Measurements from ENCODE around the gene ADM5. TPM values are rescaled to one million over a fixed set of nuclear protein-coding genes. Genes with fewer than 3 reads are reported as not detected.

ADM5 gene
- total RNA-seq, 1 experiment from 2014 or later, result 13.5 TPM

DNA sequence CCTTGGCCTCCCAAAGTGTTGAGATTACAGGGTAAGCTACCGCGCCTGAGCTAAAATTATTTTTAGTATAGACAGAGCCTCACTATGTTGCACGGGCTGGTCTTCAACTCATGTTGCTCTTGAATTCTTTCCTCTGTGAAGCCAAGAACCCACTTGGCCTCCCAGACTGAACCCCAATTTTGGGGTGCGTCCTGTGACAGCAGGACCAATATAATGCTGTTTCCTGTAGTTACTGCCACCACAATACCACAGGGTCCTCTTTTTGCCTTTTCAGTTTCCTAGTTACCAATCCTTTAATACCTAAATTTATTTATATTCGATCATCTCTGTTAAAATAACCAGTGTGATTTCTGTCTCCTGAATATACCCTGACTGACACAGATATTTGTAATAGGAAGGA, 40.8 kb downstream of the ADM5 start:
- H3K36me3 Mint-ChIP-seq (ENCODE audit: insufficient read depth in 1 of 3, low read depth in 3 of 3), result no peaks in the 10 kb centered on the region
- no peaks in the 10 kb centered on the region for H3K9me3 ChIP-seq (ENCODE audit: control insufficient read depth, low read depth, low read length)
- WGBS (ENCODE audit: extremely low coverage, insufficient read length, low lambda C conversion rate), result 100% methylated on average over 1 of the region's 5 CpGs
- H3K27ac ChIP-seq (ENCODE audit: insufficient read length, low read depth, low read length), result no peak overlapping the region
- no peak overlapping the region for H4K5ac ChIP-seq (ENCODE audit: insufficient read length, low read depth, low read length)
- H3K14ac ChIP-seq (ENCODE audit: insufficient read depth, low read length), result no peak overlapping the region
- no peak for DNase-seq
- H3K9ac ChIP-seq (ENCODE audit: extremely low read depth, insufficient read length, low read length), result no peak overlapping the region
- no peak overlapping the region for H3K23ac ChIP-seq (ENCODE audit: insufficient read length, low read depth, low read length)
- H2BK12ac ChIP-seq (ENCODE audit: insufficient read length, low read depth, low read length), result no peak overlapping the region
- H2AK5ac ChIP-seq (ENCODE audit: insufficient read length, low read length), result no peak overlapping the region
- TF ChIP-seq, protein P1, sequence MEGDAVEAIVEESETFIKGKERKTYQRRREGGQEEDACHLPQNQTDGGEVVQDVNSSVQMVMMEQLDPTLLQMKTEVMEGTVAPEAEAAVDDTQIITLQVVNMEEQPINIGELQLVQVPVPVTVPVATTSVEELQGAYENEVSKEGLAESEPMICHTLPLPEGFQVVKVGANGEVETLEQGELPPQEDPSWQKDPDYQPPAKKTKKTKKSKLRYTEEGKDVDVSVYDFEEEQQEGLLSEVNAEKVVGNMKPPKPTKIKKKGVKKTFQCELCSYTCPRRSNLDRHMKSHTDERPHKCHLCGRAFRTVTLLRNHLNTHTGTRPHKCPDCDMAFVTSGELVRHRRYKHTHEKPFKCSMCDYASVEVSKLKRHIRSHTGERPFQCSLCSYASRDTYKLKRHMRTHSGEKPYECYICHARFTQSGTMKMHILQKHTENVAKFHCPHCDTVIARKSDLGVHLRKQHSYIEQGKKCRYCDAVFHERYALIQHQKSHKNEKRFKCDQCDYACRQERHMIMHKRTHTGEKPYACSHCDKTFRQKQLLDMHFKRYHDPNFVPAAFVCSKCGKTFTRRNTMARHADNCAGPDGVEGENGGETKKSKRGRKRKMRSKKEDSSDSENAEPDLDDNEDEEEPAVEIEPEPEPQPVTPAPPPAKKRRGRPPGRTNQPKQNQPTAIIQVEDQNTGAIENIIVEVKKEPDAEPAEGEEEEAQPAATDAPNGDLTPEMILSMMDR (conservative IDR thresholded peaks at IDR 0.05), result no peak
- H3T11ph ChIP-seq (ENCODE audit: low read length), result no peak overlapping the region
- no peak overlapping the region for H2BK20ac ChIP-seq (ENCODE audit: low read depth, low read length, poor library complexity, severe bottlenecking)
- no peak overlapping the region for H3K18ac ChIP-seq (ENCODE audit: insufficient read length, low read depth, low read length)
- no peak overlapping the region for H2BK15ac ChIP-seq (ENCODE audit: low read depth, low read length)
- no peak overlapping the region for H3K27ac Mint-ChIP-seq
- no peak overlapping the region for H3K4me3 Mint-ChIP-seq
- H3K4me1 Mint-ChIP-seq, result peaks cover 6 to 10% of the 10 kb centered on the region in 2 experiments
- H2BK120ac ChIP-seq (ENCODE audit: low read depth, low read length, poor library complexity, severe bottlenecking), result no peak overlapping the region
- no peaks in the 10 kb centered on the region for H3K27me3 ChIP-seq (ENCODE audit: insufficient read depth, low read length)
- H3K27me3 Mint-ChIP-seq (ENCODE audit: low read depth), result peaks cover 9% of the 10 kb centered on the region
- no peaks in the 10 kb centered on the region for H3K23me2 ChIP-seq (ENCODE audit: insufficient read length, low read depth, low read length, poor library complexity, severe bottlenecking)
- H3K9me3 Mint-ChIP-seq, result no peaks in the 10 kb centered on the region
- H3K79me1 ChIP-seq (ENCODE audit: insufficient read depth, low read depth, low read length, poor library complexity, severe bottlenecking), result no peaks in the 10 kb centered on the region
- H3K4me2 ChIP-seq (ENCODE audit: insufficient read depth, insufficient read length, low read length), result no peak overlapping the region
- H3K79me2 ChIP-seq (ENCODE audit: insufficient read depth, low read length), result no peaks in the 10 kb centered on the region
- no peaks in the 10 kb centered on the region; the same call in 1 of the 2 replicates for H3K4me1 ChIP-seq (ENCODE audit: insufficient read depth, low read length)
- no peak overlapping the region for H4K91ac ChIP-seq (ENCODE audit: insufficient read length, low read depth, low read length)
- no peak overlapping the region for H2BK5ac ChIP-seq (ENCODE audit: insufficient read length, low read length)
- no peak overlapping the region for H4K8ac ChIP-seq (replicated peaks; ENCODE audit: insufficient read length, low read depth, low read length)
- no peaks in the 10 kb centered on the region for H4K20me1 ChIP-seq (ENCODE audit: control insufficient read depth, insufficient read depth, insufficient read length)
- no peak overlapping the region for H3K56ac ChIP-seq (ENCODE audit: insufficient read length, low read depth, low read length)
- H3K4ac ChIP-seq (ENCODE audit: low read depth, low read length), result no peak overlapping the region
- H2AFZ ChIP-seq (ENCODE audit: low read length), result no peak overlapping the region

Data from H9 (cell line).